HepG2 (cell line): ENCODE results near the gene KCNF1. TPM values are rescaled to one million over a fixed set of nuclear protein-coding genes. Genes with fewer than 3 reads are reported as not detected.

Experiments
- ATAC-seq: fragments of 200-7000 bp; cut with Tn5 transposase; 3 replicates; pipeline ENCODE4 v1.9.1; 2020; ENCODE audit warnings: mild to moderate bottlenecking, moderate library complexity
- BruUV-seq: library from RNA; stranded (reverse); fragments of 400-500 nt; replicated peaks from 2 replicates; lab custom pipeline; 2021; lab: Mats Ljungman, UMichigan
- CTCF ChIA-PET: fragments of 300-600 bp; formaldehyde crosslinking; extraction: SDS; loops from one replicate; lab custom pipeline; 2021; ENCODE audit warnings: low total read pairs, inconsistent platforms, low intra/inter-chr PET ratio; lab: Yijun Ruan, JAX
- POLR2A ChIA-PET: fragments of 350-600 bp; sonication (Branson Sonifier 250); formaldehyde crosslinking; loops from one replicate; lab custom pipeline; 2020; ENCODE audit warnings: antibody characterized with exemption, inconsistent platforms; lab: Yijun Ruan, JAX
- DNase-seq: peaks from one replicate; pipeline ENCODE4 v3.0.0-alpha.2; 2015; ENCODE audit warnings: low spot score
- FAIRE-seq: peaks from 3 replicates; lab custom pipeline; 2011; peaks lifted over from hg19 to GRCh38; lab: Jason Lieb, UNC
- H2AFZ ChIP-seq: one replicate; pipeline ENCODE4 v1.6.1; 2011; ENCODE audit warnings: low read length, inconsistent platforms
- H3K27ac ChIP-seq: fragments of 300-600 bp; 3 replicates; pipeline ENCODE4 v1.8.0; 2011; ENCODE audit warnings: mixed run types, mild to moderate bottlenecking, mixed read lengths, low read length, inconsistent platforms; ENCODE audit not compliant: insufficient read depth; ENCODE audit errors: extremely low read length
- H3K27me3 ChIP-seq, 2 experiments: fragments of 200-600 bp in 1 of 2; 2 replicates in 1 of 2; 3 replicates in 1 of 2; pipeline versions ENCODE4 v1.6.0 to v1.8.0; 2011; ENCODE audit warnings: low read length in 2 of 2, mild to moderate bottlenecking in 2 of 2, moderate library complexity in 2 of 2, inconsistent platforms in 1 of 2; ENCODE audit not compliant: insufficient read depth in 2 of 2, control insufficient read depth in 1 of 2
- H3K36me3 ChIP-seq, 2 experiments: fragments of 200-600 bp in 1 of 2; replicated peaks in 1 of 2; 2 replicates in 1 of 2; 3 replicates in 1 of 2; pipeline versions ENCODE4 v1.5.1 to v1.8.0; 2011; ENCODE audit warnings: low read length in 2 of 2, inconsistent platforms in 1 of 2; ENCODE audit not compliant: insufficient read depth in 2 of 2, control insufficient read depth in 1 of 2
- H3K4me1 ChIP-seq: 2 replicates; pipeline ENCODE4 v1.5.1; 2012; ENCODE audit warnings: low read length, inconsistent platforms; ENCODE audit not compliant: insufficient read depth
- H3K4me2 ChIP-seq: 2 replicates; pipeline ENCODE4 v1.6.0; 2011; ENCODE audit warnings: low read depth, low read length, inconsistent platforms
- H3K4me3 ChIP-seq, 3 experiments: fragments of 200-600 bp in 1 of 3; sonication (generic), shearing (Covaris generic) in 1 of 3; replicated peaks in 1 of 3; 2 replicates each; pipeline ENCODE4 v1.5.1; 2011 to 2016; ENCODE audit warnings: low read length in 3 of 3, inconsistent platforms in 2 of 3, low read depth in 2 of 3, mild to moderate bottlenecking in 2 of 3, control low read depth in 1 of 3, mixed read lengths in 1 of 3; ENCODE audit not compliant: insufficient read depth in 1 of 3
- H3K79me2 ChIP-seq: one replicate; pipeline ENCODE4 v1.6.1; 2011; ENCODE audit warnings: low read length, inconsistent platforms; ENCODE audit not compliant: insufficient read depth
- H3K9ac ChIP-seq: 2 replicates; pipeline ENCODE4 v1.6.0; 2011; ENCODE audit warnings: mild to moderate bottlenecking, low read depth, low read length, inconsistent platforms; ENCODE audit not compliant: insufficient read depth
- H3K9me3 ChIP-seq: 2 replicates; pipeline ENCODE4 v1.5.1; 2012; ENCODE audit warnings: mild to moderate bottlenecking, low read length
- H4K20me1 ChIP-seq: 2 replicates; pipeline ENCODE4 v1.6.0; 2011; ENCODE audit warnings: inconsistent platforms, mild to moderate bottlenecking, low read length, moderate library complexity; ENCODE audit not compliant: insufficient read depth
- FOXM1 ChIP-seq: sonication (generic); formaldehyde crosslinking; IDR thresholded peaks from 2 replicates; pipeline ENCODE4 v1.5.0; 2020; ENCODE audit warnings: missing genetic modification reagents
- KDM5B ChIP-seq: sonication (generic); formaldehyde crosslinking; IDR thresholded peaks from 2 replicates; pipeline ENCODE4 v1.4.0; 2020; ENCODE audit warnings: missing genetic modification reagents, mild to moderate bottlenecking, borderline replicate concordance
- RNF2 ChIP-seq: fragments of 450-650 bp; conservative IDR thresholded peaks from 2 replicates; pipeline ENCODE4 v1.6.1; 2016; ENCODE audit warnings: low read depth
- TAF15 ChIP-seq: fragments of 200-400 bp; formaldehyde crosslinking; IDR thresholded peaks from one replicate; pipeline ENCODE4 v1.6.1; 2018; ENCODE audit warnings: mild to moderate bottlenecking, low read depth, low read length; ENCODE audit not compliant: poor library complexity, severe bottlenecking
- XRCC5 ChIP-seq: fragments of 200-400 bp; formaldehyde crosslinking; optimal IDR thresholded peaks from 2 replicates; pipeline ENCODE3; 2017; ENCODE audit warnings: mild to moderate bottlenecking, low read length
- ZNF382 ChIP-seq: sonication (generic); formaldehyde crosslinking; IDR thresholded peaks from 2 replicates; pipeline ENCODE4 v1.5.0; 2020; ENCODE audit warnings: missing genetic modification reagents, mild to moderate bottlenecking, borderline replicate concordance
- ZNF841 ChIP-seq: sonication (generic); formaldehyde crosslinking; IDR thresholded peaks from 2 replicates; pipeline ENCODE4 v1.8.1; 2023; ENCODE audit warnings: missing genetic modification reagents, borderline replicate concordance
- ZNF883 ChIP-seq: sonication (generic); formaldehyde crosslinking; IDR thresholded peaks from 2 replicates; pipeline ENCODE4 v1.5.1; 2020; ENCODE audit warnings: mild to moderate bottlenecking, missing genetic modification reagents; ENCODE audit errors: not compliant biosample characterization
- WGBS: methylation state at CpG from one replicate; pipeline ENCODE4 v1.1.6; 2017; ENCODE audit warnings: low lambda C conversion rate; 5-methylcytosine and 5-hydroxymethylcytosine counted together
- in situ Hi-C: cut with HindIII; loops from 2 replicates; pipeline ENCODE4 v1.10.0; 2017; ENCODE audit warnings: low pct_unique_long_range_greater_than_20kb; ENCODE audit not compliant: extremely low pct_ligation_motif_present
- intact Hi-C: fragments of 100-400 bp; cut with micrococcal nuclease; formaldehyde crosslinking; loops from one replicate; pipeline ENCODE4 v1.10.0; 2022; ENCODE audit not compliant: unreplicated experiment
- polyA plus RNA-seq, 8 experiments: library from polyadenylated mRNA; depleted of rRNA in 3 of 8; stranded (reverse) in 7 of 8; unstranded in 1 of 8; fragments of >200 nt; fragmentation: Illumina TruSeq in 4 of 8; extraction: Trizol in 4 of 8; gene quantifications; 2 replicates each; pipeline versions ENCODE4 v1.2.1 to v1.2.3, GENCODE V29; 2011 to 2016; ENCODE audit warnings: low read depth in 4 of 8, missing spikeins in 1 of 8, mixed read lengths in 1 of 8; ENCODE audit not compliant: insufficient read depth in 1 of 8
- total RNA-seq, 5 experiments: library from RNA; depleted of rRNA; stranded (reverse); fragments of >200 nt; fragmentation: Illumina TruSeq; extraction: Trizol; gene quantifications; 2 replicates each; pipeline ENCODE4 v1.2.3, GENCODE V29; 2016; ENCODE audit warnings: low read depth in 1 of 5
- TF ChIP-seq, protein P1 (sequence below): sonication (generic); formaldehyde crosslinking; conservative IDR thresholded peaks from 2 replicates; pipeline ENCODE4 v1.8.0; 2022; ENCODE audit warnings: low read depth, missing genetic modification reagents
- TF ChIP-seq, protein P2 (sequence below): sonication (generic); formaldehyde crosslinking; IDR thresholded peaks from 2 replicates; pipeline ENCODE4 v1.4.0; 2020; ENCODE audit warnings: missing genetic modification reagents

The KCNF1 gene
- total and polyA plus RNA-seq, 2 of the 13 experiments (the other 11 are each of a cell fraction or from before 2014, with no cell fraction given), result 0.09 to 0.12 TPM

DNA sequence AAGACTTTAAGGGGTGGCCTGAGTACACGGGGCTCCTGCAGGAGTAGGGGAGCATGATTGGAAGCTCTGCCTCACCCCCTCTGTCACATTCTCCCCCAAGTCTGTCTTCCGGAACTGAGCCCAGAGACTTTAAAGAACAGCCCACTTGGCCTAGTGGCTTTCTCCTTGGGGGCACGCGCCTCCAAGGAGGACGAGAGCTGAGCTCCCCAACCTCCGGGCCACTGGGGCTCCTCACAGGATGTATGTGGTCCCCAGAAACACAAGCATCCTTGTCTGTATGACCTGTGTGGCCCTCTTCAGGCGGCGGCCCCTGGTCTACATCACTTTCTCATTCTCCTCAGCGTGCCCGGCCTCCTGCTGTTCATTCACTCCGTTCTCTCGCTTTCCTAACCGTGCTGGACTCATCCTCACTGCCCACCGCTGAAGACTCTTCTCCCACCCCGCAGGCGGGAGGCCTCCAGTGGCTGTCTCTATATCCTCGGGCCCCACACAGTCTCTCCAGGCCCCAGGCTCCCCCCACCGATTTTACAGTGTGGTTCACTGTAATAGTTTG, 23.7 kb downstream of the KCNF1 start:
- in situ Hi-C loops, result no loop called here
- H3K9me3 ChIP-seq, result peaks cover 20% of the 10 kb centered on the region
- H4K20me1 ChIP-seq, result no peaks in the 10 kb centered on the region
- TF ChIP-seq TAF15 (no peak), ZNF841 (CRISPR knock-in tag) (no peak), FOXM1 (CRISPR knock-in tag) (no peak), RNF2 (no peak), ZNF382 (CRISPR knock-in tag) (no peak), XRCC5 (no peak), ZNF883 (CRISPR knock-in tag) (no peak), KDM5B (no peak)
- TF ChIP-seq, protein P1, sequence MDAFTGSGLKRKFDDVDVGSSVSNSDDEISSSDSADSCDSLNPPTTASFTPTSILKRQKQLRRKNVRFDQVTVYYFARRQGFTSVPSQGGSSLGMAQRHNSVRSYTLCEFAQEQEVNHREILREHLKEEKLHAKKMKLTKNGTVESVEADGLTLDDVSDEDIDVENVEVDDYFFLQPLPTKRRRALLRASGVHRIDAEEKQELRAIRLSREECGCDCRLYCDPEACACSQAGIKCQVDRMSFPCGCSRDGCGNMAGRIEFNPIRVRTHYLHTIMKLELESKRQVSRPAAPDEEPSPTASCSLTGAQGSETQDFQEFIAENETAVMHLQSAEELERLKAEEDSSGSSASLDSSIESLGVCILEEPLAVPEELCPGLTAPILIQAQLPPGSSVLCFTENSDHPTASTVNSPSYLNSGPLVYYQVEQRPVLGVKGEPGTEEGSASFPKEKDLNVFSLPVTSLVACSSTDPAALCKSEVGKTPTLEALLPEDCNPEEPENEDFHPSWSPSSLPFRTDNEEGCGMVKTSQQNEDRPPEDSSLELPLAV, result 0 out of 2 replicates have a peak, but pooled peaks have one; percentile 18
- TF ChIP-seq, protein P2, sequence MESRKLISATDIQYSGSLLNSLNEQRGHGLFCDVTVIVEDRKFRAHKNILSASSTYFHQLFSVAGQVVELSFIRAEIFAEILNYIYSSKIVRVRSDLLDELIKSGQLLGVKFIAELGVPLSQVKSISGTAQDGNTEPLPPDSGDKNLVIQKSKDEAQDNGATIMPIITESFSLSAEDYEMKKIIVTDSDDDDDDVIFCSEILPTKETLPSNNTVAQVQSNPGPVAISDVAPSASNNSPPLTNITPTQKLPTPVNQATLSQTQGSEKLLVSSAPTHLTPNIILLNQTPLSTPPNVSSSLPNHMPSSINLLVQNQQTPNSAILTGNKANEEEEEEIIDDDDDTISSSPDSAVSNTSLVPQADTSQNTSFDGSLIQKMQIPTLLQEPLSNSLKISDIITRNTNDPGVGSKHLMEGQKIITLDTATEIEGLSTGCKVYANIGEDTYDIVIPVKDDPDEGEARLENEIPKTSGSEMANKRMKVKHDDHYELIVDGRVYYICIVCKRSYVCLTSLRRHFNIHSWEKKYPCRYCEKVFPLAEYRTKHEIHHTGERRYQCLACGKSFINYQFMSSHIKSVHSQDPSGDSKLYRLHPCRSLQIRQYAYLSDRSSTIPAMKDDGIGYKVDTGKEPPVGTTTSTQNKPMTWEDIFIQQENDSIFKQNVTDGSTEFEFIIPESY (CRISPR knock-in tag), result peak; percentile 60; the same call in 1 of the 2 replicates
- TF ChIP-seq, all 625 proteins: peak for 2
- ATAC-seq, result no peak
- H3K79me2 ChIP-seq, result no peaks in the 10 kb centered on the region
- no peak overlapping the region for H2AFZ ChIP-seq
- H3K4me2 ChIP-seq, result no peak overlapping the region
- no peaks in the 10 kb centered on the region for H3K36me3 ChIP-seq
- ChIA-PET CTCF (no interaction called here), POLR2A (interaction anchor here (1.9 kb wide), 1 partner anchor 123 kb away, joined by 6 read pairs; the partner anchor contains the start of gene PDIA6)
- H3K4me3 ChIP-seq, result no peak overlapping the region
- H3K4me1 ChIP-seq, result peaks cover 48% of the 10 kb centered on the region
- no TSS peak for BruUV-seq
- no peak overlapping the region for H3K27ac ChIP-seq
- 88% methylated on average over 18 of the region's 18 CpGs for WGBS
- intact Hi-C loops, result no loop called here
- H3K9ac ChIP-seq, result no peak overlapping the region
- DNase-seq, result no peak
- H3K27me3 ChIP-seq, result peaks cover 7 to 29% of the 10 kb centered on the region in 2 experiments; a peak in 3 of 5 replicates
- FAIRE-seq, result no peak
